ENCODE results near the gene MACROD1. TPM values are rescaled to one million over a fixed set of nuclear protein-coding genes. Genes with fewer than 3 reads are reported as not detected.
A peak's percentile ranks its signal among the peaks of the same experiment; 100 is the strongest.

MACROD1 gene
- total and polyA plus RNA-seq, 2 of the 13 experiments (the other 11 are each of a cell fraction or from before 2014, with no cell fraction given), result 23.1 to 34.5 TPM

DNA sequence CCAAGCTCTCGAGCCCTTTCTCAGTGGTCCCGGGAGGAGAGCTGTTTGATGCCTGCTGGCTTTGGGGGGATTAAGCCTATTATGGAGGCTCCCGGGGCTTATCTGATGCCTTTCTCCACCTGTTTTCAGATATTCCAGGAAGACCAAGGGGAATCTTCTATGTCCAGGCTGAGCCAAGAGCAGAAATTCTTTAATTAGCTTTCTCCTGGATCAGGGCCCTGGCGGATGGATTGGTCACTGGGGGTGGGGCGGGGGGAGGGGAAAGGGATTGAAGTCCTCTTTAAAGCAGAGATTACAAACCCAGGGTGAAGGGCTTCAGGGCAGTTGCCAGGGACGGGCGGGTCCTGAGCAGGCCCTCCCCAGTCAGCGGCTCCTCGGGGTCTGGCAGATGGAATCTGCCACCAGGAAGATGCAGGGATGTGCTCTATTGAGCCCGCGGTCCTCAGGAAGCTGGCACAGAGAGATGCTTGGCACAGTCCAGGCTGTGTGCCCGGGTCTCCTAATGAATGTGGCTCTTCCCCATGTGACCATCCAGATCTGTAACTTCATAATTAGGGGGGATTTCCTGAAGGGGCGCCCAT is 33.6 kb downstream of the MACROD1 start:
- H4K20me1 ChIP-seq (ENCODE audit: insufficient read depth, low read length), result no peaks in the 10 kb centered on the region; the same call in 1 of the 2 replicates
- no peak overlapping the region for H3K27ac ChIP-seq (ENCODE audit: extremely low read length, insufficient read depth, low read length)
- H3K4me2 ChIP-seq (ENCODE audit: low read depth, low read length), result peak overlapping the region; percentile 27; the same call in 1 of the 2 replicates
- DNase-seq (ENCODE audit: low spot score) (no peak), FAIRE-seq (no peak), ATAC-seq (peak; percentile 19; the same call in 2 of the 3 replicates)
- no peak overlapping the region for H3K9ac ChIP-seq (ENCODE audit: insufficient read depth, low read depth, low read length)
- no peaks in the 10 kb centered on the region; a peak in 1 of 5 replicates for H3K36me3 ChIP-seq (replicated peaks in 1 of 2; ENCODE audit: control insufficient read depth in 1 of 2, insufficient read depth in 2 of 2, low read length in 2 of 2)
- no peak overlapping the region; a peak in 1 of 6 replicates for H3K4me3 ChIP-seq (replicated peaks in 1 of 3; ENCODE audit: insufficient read depth in 1 of 3, low read depth in 2 of 3, low read length in 3 of 3)
- no peaks in the 10 kb centered on the region for H3K27me3 ChIP-seq (ENCODE audit: control insufficient read depth in 1 of 2, insufficient read depth in 2 of 2, low read length in 2 of 2)
- H2AFZ ChIP-seq (ENCODE audit: low read length), result no peak overlapping the region
- no peaks in the 10 kb centered on the region for H3K79me2 ChIP-seq (ENCODE audit: insufficient read depth, low read length)
- intact Hi-C loops (cut with micrococcal nuclease; ENCODE audit: unreplicated experiment) (no loop called here), in situ Hi-C loops (cut with HindIII; ENCODE audit: extremely low pct_ligation_motif_present, low pct_unique_long_range_greater_than_20kb) (no loop called here)
- 17% methylated on average over 7 of the region's 13 CpGs for WGBS (ENCODE audit: low lambda C conversion rate)
- H3K9me3 ChIP-seq (ENCODE audit: low read length), result no peaks in the 10 kb centered on the region
- BruUV-seq (replicated peaks), result no TSS peak
- TF ChIP-seq, protein P1, sequence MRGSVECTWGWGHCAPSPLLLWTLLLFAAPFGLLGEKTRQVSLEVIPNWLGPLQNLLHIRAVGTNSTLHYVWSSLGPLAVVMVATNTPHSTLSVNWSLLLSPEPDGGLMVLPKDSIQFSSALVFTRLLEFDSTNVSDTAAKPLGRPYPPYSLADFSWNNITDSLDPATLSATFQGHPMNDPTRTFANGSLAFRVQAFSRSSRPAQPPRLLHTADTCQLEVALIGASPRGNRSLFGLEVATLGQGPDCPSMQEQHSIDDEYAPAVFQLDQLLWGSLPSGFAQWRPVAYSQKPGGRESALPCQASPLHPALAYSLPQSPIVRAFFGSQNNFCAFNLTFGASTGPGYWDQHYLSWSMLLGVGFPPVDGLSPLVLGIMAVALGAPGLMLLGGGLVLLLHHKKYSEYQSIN (CRISPR knock-in tag; IDR thresholded peaks at IDR 0.05; ENCODE audit: borderline replicate concordance), result no peak
- TF ChIP-seq, protein P2, sequence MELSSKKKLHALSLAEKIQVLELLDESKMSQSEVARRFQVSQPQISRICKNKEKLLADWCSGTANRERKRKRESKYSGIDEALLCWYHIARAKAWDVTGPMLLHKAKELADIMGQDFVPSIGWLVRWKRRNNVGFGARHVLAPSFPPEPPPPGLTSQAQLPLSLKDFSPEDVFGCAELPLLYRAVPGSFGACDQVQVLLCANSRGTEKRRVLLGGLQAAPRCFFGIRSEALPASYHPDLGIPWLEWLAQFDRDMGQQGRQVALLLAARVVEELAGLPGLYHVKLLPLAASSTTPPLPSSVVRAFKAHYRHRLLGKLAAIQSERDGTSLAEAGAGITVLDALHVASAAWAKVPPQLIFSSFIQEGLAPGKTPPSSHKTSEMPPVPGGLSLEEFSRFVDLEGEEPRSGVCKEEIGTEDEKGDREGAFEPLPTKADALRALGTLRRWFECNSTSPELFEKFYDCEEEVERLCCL (CRISPR knock-in tag; IDR thresholded peaks at IDR 0.05; ENCODE audit: borderline replicate concordance), result no peak
- TF ChIP-seq ZNF547 (CRISPR knock-in tag; IDR thresholded peaks at IDR 0.05), result no peak
- no peak for TF ChIP-seq PITX1 (CRISPR knock-in tag; IDR thresholded peaks at IDR 0.05)
- TF ChIP-seq, protein P3, sequence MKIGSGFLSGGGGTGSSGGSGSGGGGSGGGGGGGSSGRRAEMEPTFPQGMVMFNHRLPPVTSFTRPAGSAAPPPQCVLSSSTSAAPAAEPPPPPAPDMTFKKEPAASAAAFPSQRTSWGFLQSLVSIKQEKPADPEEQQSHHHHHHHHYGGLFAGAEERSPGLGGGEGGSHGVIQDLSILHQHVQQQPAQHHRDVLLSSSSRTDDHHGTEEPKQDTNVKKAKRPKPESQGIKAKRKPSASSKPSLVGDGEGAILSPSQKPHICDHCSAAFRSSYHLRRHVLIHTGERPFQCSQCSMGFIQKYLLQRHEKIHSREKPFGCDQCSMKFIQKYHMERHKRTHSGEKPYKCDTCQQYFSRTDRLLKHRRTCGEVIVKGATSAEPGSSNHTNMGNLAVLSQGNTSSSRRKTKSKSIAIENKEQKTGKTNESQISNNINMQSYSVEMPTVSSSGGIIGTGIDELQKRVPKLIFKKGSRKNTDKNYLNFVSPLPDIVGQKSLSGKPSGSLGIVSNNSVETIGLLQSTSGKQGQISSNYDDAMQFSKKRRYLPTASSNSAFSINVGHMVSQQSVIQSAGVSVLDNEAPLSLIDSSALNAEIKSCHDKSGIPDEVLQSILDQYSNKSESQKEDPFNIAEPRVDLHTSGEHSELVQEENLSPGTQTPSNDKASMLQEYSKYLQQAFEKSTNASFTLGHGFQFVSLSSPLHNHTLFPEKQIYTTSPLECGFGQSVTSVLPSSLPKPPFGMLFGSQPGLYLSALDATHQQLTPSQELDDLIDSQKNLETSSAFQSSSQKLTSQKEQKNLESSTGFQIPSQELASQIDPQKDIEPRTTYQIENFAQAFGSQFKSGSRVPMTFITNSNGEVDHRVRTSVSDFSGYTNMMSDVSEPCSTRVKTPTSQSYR (CRISPR knock-in tag; IDR thresholded peaks at IDR 0.05; ENCODE audit: borderline replicate concordance), result peak; percentile 35; the same call in 1 of the 2 replicates
- TF ChIP-seq SP140L (CRISPR knock-in tag; IDR thresholded peaks at IDR 0.05; ENCODE audit: borderline replicate concordance), result no peak
- no peak for TF ChIP-seq GABPA (IDR thresholded peaks at IDR 0.05; ENCODE audit: low read depth, low read length)
- TF ChIP-seq GABPA (CRISPR knock-in tag; IDR thresholded peaks at IDR 0.05; ENCODE audit: low read depth), result no peak
- H3K4me1 ChIP-seq (ENCODE audit: insufficient read depth, low read length), result peaks cover 47% of the 10 kb centered on the region
- ChIA-PET POLR2A (interaction anchor here (0.7 to 1.4 kb wide), 4 partner anchors 11 to 57 kb away, joined by 3 to 4 read pairs (median 3); partner anchors contain the start of gene STIP1), CTCF (ENCODE audit: low intra/inter-chr PET ratio, low total read pairs) (no interaction called here)

Data from HepG2 (cell line).